Measurements from ENCODE around the gene SMAD3.

GRCh38 chr15:67165254-67166253 is 100.2 kb downstream of the SMAD3 start:
- TF ChIP-seq POLR2AphosphoS5 (IDR thresholded peaks at IDR 0.05) (no peak), CTCF (IDR thresholded peaks at IDR 0.05) (no peak), POLR2A (IDR thresholded peaks at IDR 0.05) (no peak)
